Uterus (tissue), 2 donors: Measurements from ENCODE around the gene YIF1A.

Experiments
- POLR2A ChIP-seq, 2 donors: fragments of 450-650 bp; IDR thresholded peaks; one replicate each; pipeline ENCODE4 v1.6.1; 2016; ENCODE audit warnings: antibody characterized with exemption in 2 of 2, mild to moderate bottlenecking in 1 of 2, moderate library complexity in 1 of 2
- TF ChIP-seq, protein P1 (sequence below), 4 experiments: fragments of 200-600 bp in 2 of 4; fragments of 450-650 bp in 2 of 4; sonication (generic) in 2 of 4; IDR thresholded peaks; one replicate each; pipeline ENCODE4 v1.5.1; 2016 to 2019; ENCODE audit warnings: antibody characterized with exemption in 4 of 4, mild to moderate bottlenecking in 2 of 4, moderate library complexity in 1 of 4

DNA sequence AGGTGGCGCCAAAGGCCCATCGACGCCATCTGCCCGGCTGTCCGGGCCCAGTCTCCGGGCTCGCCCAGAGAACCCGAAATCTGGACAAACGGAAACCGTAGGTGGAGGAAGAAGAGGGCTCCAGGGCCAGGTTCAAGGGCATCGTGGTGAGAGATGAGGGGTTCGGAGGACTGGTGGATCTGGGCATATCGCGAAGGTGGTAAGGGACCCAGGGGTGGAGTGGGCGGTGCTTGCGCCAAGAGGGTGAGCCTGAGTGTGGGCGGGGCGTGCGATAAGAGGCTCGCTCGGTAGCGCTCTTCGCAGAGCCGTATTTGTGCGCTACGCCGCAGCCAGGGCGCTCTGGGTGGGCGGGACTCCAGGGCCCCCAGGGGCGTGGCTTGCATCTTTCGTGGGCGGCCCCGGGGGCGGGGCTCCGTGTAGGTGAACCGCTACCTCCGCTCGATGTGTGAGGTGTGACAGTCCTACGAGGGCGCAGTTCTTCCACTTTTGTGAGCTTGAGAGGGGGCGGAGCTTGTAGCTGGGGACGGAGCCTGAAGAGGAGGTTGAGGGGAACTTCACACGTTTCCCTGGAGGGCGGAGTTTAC, 23.1 kb upstream of the YIF1A start:
- TF ChIP-seq, protein P1, sequence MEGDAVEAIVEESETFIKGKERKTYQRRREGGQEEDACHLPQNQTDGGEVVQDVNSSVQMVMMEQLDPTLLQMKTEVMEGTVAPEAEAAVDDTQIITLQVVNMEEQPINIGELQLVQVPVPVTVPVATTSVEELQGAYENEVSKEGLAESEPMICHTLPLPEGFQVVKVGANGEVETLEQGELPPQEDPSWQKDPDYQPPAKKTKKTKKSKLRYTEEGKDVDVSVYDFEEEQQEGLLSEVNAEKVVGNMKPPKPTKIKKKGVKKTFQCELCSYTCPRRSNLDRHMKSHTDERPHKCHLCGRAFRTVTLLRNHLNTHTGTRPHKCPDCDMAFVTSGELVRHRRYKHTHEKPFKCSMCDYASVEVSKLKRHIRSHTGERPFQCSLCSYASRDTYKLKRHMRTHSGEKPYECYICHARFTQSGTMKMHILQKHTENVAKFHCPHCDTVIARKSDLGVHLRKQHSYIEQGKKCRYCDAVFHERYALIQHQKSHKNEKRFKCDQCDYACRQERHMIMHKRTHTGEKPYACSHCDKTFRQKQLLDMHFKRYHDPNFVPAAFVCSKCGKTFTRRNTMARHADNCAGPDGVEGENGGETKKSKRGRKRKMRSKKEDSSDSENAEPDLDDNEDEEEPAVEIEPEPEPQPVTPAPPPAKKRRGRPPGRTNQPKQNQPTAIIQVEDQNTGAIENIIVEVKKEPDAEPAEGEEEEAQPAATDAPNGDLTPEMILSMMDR (IDR thresholded peaks at IDR 0.05) = peak; percentile 20 to 98 (median 96)
- TF ChIP-seq POLR2A (IDR thresholded peaks at IDR 0.05) = peak; percentile 53 to 69
